GM12878 (cell line): ENCODE measurements around the gene IRS2. TPM values are rescaled to one million over a fixed set of nuclear protein-coding genes. Genes with fewer than 3 reads are reported as not detected.

Experiments
- ATAC-seq: fragments of 200-7000 bp; cut with Tn5 transposase; 3 replicates; pipeline ENCODE4 v1.9.1; 2020; ENCODE audit warnings: mild to moderate bottlenecking, moderate library complexity
- BruUV-seq: library from RNA; stranded (reverse); fragments of 400-500 nt; replicated peaks from 2 replicates; lab custom pipeline; 2021; lab: Mats Ljungman, UMichigan
- CTCF ChIA-PET: fragments of 300-600 bp; sonication (Branson Sonifier 250); formaldehyde crosslinking; extraction: SDS; loops from one replicate; lab custom pipeline; 2021; ENCODE audit warnings: inconsistent platforms; lab: Yijun Ruan, JAX
- POLR2A ChIA-PET: fragments of 350-600 bp; formaldehyde crosslinking; extraction: SDS; loops from one replicate; lab custom pipeline; 2021; ENCODE audit warnings: inconsistent platforms; lab: Charles Lee
- RAD21 ChIA-PET: fragments of 300-600 bp; sonication (Branson Sonifier 250); formaldehyde crosslinking; loops from one replicate; lab custom pipeline; 2023; ENCODE audit warnings: antibody characterized with exemption; ENCODE audit not compliant: unreplicated experiment; lab: Charles Lee
- SMC1A ChIA-PET: fragments of 300-600 bp; sonication (Branson Sonifier 250); formaldehyde crosslinking; loops from one replicate; lab custom pipeline; 2023; ENCODE audit not compliant: unreplicated experiment, uncharacterized antibody; lab: Charles Lee
- DNase-seq: peaks from one replicate; pipeline ENCODE4 v3.0.0-alpha.2; 2011; ENCODE audit warnings: low read depth, low spot score
- FAIRE-seq: peaks from 3 replicates; lab custom pipeline; 2011; peaks lifted over from hg19 to GRCh38; lab: Jason Lieb, UNC
- H2AFZ ChIP-seq: 2 replicates; pipeline ENCODE4 v1.6.0; 2011; ENCODE audit warnings: low read depth, low read length, control low read depth; ENCODE audit not compliant: control insufficient read depth
- H3K27ac ChIP-seq: 2 replicates; pipeline ENCODE4 v1.5.1; 2011; ENCODE audit warnings: control low read depth; ENCODE audit not compliant: control insufficient read depth, insufficient read depth
- H3K27me3 ChIP-seq, 2 experiments: replicated peaks in 1 of 2; 2 replicates each; pipeline versions ENCODE4 v1.6.0 to v1.6.1; 2011; ENCODE audit warnings: low read length in 1 of 2; ENCODE audit not compliant: control insufficient read depth in 2 of 2, insufficient read depth in 2 of 2
- H3K36me3 ChIP-seq, 2 experiments: 2 replicates each; pipeline ENCODE4 v1.5.1; 2011; ENCODE audit warnings: low read length in 1 of 2; ENCODE audit not compliant: control insufficient read depth in 2 of 2, insufficient read depth in 2 of 2
- H3K4me1 ChIP-seq: 2 replicates; pipeline ENCODE4 v1.6.1; 2011; ENCODE audit warnings: mild to moderate bottlenecking, low read length, moderate library complexity, mixed read lengths; ENCODE audit not compliant: control insufficient read depth, insufficient read depth
- H3K4me2 ChIP-seq: 2 replicates; pipeline ENCODE4 v1.6.0; 2011; ENCODE audit warnings: control low read depth; ENCODE audit not compliant: control insufficient read depth, insufficient read depth
- H3K4me3 ChIP-seq: fragments of 200-600 bp; sonication (generic); 2 replicates; pipeline ENCODE4 v1.5.1; 2016
- H3K79me2 ChIP-seq: 2 replicates; pipeline ENCODE4 v1.6.0; 2011; ENCODE audit warnings: low read length; ENCODE audit not compliant: control insufficient read depth, insufficient read depth
- H3K9ac ChIP-seq: 2 replicates; pipeline ENCODE4 v1.8.0; 2011; ENCODE audit warnings: low read length, control low read depth, mixed read lengths; ENCODE audit not compliant: control insufficient read depth, insufficient read depth
- H3K9me3 ChIP-seq: replicated peaks from 3 replicates; pipeline ENCODE4 v1.5.1; 2011; ENCODE audit warnings: mild to moderate bottlenecking, low read length; ENCODE audit not compliant: control insufficient read depth, insufficient read depth
- H4K20me1 ChIP-seq: 2 replicates; pipeline ENCODE4 v1.6.0; 2011; ENCODE audit not compliant: control insufficient read depth, insufficient read depth
- CHD2 ChIP-seq: IDR thresholded peaks from 2 replicates; pipeline ENCODE4 v1.6.1; 2011; ENCODE audit warnings: low read depth, low read length, improper control_type of control experiment, borderline replicate concordance
- CUX1 ChIP-seq: IDR thresholded peaks from 2 replicates; pipeline ENCODE4 v1.6.1; 2012; ENCODE audit warnings: improper control_type of control experiment, low read depth, low read length; ENCODE audit not compliant: insufficient replicate concordance
- FOXK2 ChIP-seq: fragments of 450-650 bp; IDR thresholded peaks from 2 replicates; pipeline ENCODE4 v1.6.1; 2017; ENCODE audit warnings: mild to moderate bottlenecking, moderate library complexity
- GATAD2B ChIP-seq: fragments of 450-650 bp; conservative IDR thresholded peaks from 2 replicates; pipeline ENCODE4 v1.6.1; 2017; ENCODE audit warnings: low read depth, mild to moderate bottlenecking, moderate library complexity
- IKZF1 ChIP-seq: fragments of 450-650 bp; conservative IDR thresholded peaks from 2 replicates; pipeline ENCODE4 v1.6.1; 2017; ENCODE audit warnings: antibody characterized with exemption, mild to moderate bottlenecking
- IKZF2 ChIP-seq, 2 experiments: fragments of 450-650 bp; IDR thresholded peaks; 2 replicates each; pipeline ENCODE4 v1.6.1; 2017; ENCODE audit warnings: mild to moderate bottlenecking in 2 of 2, moderate library complexity in 2 of 2
- JUND ChIP-seq: IDR thresholded peaks from 2 replicates; pipeline ENCODE4 v1.6.1; 2012; ENCODE audit warnings: low read depth, mild to moderate bottlenecking, low read length, improper control_type of control experiment, moderate library complexity
- LARP7 ChIP-seq: fragments of 450-650 bp; IDR thresholded peaks from 2 replicates; pipeline ENCODE4 v1.6.1; 2017; ENCODE audit warnings: mild to moderate bottlenecking
- NR2C2 ChIP-seq: IDR thresholded peaks from 2 replicates; pipeline ENCODE4 v1.6.1; 2011; ENCODE audit warnings: borderline replicate concordance, low read depth; ENCODE audit not compliant: control insufficient read depth, insufficient read length
- PAX5 ChIP-seq: IDR thresholded peaks from 2 replicates; pipeline ENCODE4 v1.6.1; 2011; ENCODE audit warnings: low read depth, low read length, borderline replicate concordance
- SPI1 ChIP-seq: IDR thresholded peaks from 2 replicates; pipeline ENCODE4 v1.6.1; 2011; ENCODE audit warnings: low read depth, mild to moderate bottlenecking, low read length, moderate library complexity, borderline replicate concordance; ENCODE audit not compliant: insufficient read depth
- WGBS: methylation state at CpG from one replicate; pipeline ENCODE4 v1.1.6; 2016; ENCODE audit warnings: low lambda C conversion rate; ENCODE audit not compliant: insufficient replicate concordance, insufficient coverage; ENCODE audit errors: missing lambda C conversion rate; 5-methylcytosine and 5-hydroxymethylcytosine counted together
- in situ Hi-C: fragments of 300-500 bp; cut with MboI; formaldehyde crosslinking; loops from 9 replicates; pipeline ENCODE4 v1.14.3; 2018; ENCODE audit warnings: mixed read lengths
- intact Hi-C: fragments of 100-400 bp; cut with micrococcal nuclease; formaldehyde crosslinking; loops from one replicate; pipeline ENCODE4 v1.14.2; 2022; ENCODE audit not compliant: unreplicated experiment
- polyA plus RNA-seq, 11 experiments: library from polyadenylated mRNA; depleted of rRNA in 4 of 11; unstranded in 6 of 11; stranded (reverse) in 5 of 11; fragments of >200 nt; fragmentation: Nextera tagmentation in 4 of 11; fragmentation: Illumina TruSeq in 1 of 11; extraction: Ambion mirVana in 4 of 11; extraction: Trizol in 1 of 11; gene quantifications; 1 replicate in 1 of 11; 2 replicates in 10 of 11; pipeline versions ENCODE4 v1.2.1 to v1.2.3, GENCODE V29; 2011 to 2016; ENCODE audit warnings: inconsistent platforms in 2 of 11, missing spikeins in 2 of 11, low read depth in 1 of 11
- total RNA-seq, 4 experiments: library from RNA; depleted of rRNA in 3 of 4; stranded (reverse); fragments of >200 nt in 3 of 4; fragmentation: Illumina TruSeq in 1 of 4; extraction: Trizol in 1 of 4; gene quantifications; 2 replicates each; pipeline versions ENCODE4 v1.2.1 to v1.2.3, GENCODE V29; 2013 to 2021
- TF ChIP-seq, protein P1 (sequence below): IDR thresholded peaks from 2 replicates; pipeline ENCODE4 v1.6.1; 2012; ENCODE audit warnings: low read length, inconsistent platforms
- TF ChIP-seq, protein P2 (sequence below): fragments of 450-650 bp; IDR thresholded peaks from 2 replicates; pipeline ENCODE4 v1.6.1; 2017; ENCODE audit warnings: mild to moderate bottlenecking

The IRS2 gene
- total and polyA plus RNA-seq, 10 of the 15 experiments (the other 5 are each of a cell fraction or from before 2014, with no cell fraction given): 0.01 to 0.31 (median 0.07) TPM; not detected in 6

DNA sequence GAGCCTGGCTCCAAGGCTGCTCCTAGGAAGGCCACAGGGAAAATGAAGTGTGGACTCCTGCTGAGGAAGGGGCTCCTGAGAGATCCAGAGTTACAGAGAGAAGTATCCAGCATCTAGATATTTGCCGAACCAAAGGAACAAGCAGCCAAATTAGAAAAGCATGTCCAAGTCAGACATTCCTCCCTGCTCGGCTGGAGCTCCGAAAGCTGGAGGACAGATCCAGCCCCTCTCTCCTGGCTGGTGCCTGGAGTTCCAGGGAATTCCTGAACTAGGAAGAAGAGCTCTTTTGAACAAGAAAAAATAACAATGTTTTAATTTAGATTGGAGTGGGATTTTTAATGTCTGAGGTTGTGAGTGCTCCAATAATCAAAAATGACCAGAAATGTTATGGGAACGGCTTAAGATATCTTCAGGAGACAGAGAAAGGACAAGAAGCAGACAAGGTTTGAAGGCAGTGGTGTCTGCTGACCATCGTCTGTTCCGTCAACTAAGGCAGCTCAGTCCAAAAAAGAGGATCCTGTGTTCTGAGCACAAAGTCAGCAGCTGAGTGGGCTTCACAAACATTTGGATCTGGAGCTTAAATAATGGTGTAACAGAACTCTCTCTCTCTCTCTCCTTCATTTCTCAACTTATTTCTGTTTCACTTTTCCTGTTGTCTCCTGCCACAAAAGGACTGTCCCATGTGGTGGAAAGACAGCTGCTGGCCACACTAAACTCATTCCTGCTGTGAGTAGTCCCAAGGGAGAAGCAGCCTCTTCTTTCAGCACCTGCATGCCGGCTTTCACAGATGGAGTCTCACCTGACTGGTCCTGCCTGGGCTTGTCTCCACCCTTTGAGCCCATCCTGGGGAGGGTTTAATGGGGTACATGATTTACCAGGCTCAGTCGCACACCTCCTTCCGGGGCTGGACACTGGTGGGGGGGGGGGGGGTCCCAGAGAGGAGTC is 31.5 kb upstream of the IRS2 start:
- ATAC-seq (no peak), DNase-seq (no peak), FAIRE-seq (no peak)
- Histone ChIP-seq H3K27me3 (no peaks in the 10 kb centered on the region), H3K9me3 (no peaks in the 10 kb centered on the region), H3K36me3 (no peaks in the 10 kb centered on the region), H4K20me1 (no peaks in the 10 kb centered on the region), H2AFZ (no peak overlapping the region), H3K4me3 (no peak overlapping the region), H3K4me2 (no peak overlapping the region), H3K4me1 (no peaks in the 10 kb centered on the region), H3K27ac (no peak overlapping the region), H3K9ac (no peak overlapping the region), H3K79me2 (no peaks in the 10 kb centered on the region)
- BruUV-seq: no TSS peak
- POLR2A ChIA-PET: no interaction called here
- intact Hi-C loops (no loop called here), in situ Hi-C loops (no loop called here)
- CTCF ChIA-PET: interaction anchor here (1.0 kb wide), 1 partner anchor 70 kb away, joined by 4 read pairs; no protein-coding TSS in a partner anchor
- SMC1A ChIA-PET: no interaction called here
- 33% methylated on average over 9 of the region's 9 CpGs for WGBS
- RAD21 ChIA-PET: no interaction called here
- no peak for TF ChIP-seq JUND
- TF ChIP-seq CHD2: no peak
- TF ChIP-seq, protein P1, sequence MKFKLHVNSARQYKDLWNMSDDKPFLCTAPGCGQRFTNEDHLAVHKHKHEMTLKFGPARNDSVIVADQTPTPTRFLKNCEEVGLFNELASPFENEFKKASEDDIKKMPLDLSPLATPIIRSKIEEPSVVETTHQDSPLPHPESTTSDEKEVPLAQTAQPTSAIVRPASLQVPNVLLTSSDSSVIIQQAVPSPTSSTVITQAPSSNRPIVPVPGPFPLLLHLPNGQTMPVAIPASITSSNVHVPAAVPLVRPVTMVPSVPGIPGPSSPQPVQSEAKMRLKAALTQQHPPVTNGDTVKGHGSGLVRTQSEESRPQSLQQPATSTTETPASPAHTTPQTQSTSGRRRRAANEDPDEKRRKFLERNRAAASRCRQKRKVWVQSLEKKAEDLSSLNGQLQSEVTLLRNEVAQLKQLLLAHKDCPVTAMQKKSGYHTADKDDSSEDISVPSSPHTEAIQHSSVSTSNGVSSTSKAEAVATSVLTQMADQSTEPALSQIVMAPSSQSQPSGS: no peak
- TF ChIP-seq NR2C2: no peak
- TF ChIP-seq SPI1: no peak
- no peak for TF ChIP-seq FOXK2
- TF ChIP-seq, protein P2, sequence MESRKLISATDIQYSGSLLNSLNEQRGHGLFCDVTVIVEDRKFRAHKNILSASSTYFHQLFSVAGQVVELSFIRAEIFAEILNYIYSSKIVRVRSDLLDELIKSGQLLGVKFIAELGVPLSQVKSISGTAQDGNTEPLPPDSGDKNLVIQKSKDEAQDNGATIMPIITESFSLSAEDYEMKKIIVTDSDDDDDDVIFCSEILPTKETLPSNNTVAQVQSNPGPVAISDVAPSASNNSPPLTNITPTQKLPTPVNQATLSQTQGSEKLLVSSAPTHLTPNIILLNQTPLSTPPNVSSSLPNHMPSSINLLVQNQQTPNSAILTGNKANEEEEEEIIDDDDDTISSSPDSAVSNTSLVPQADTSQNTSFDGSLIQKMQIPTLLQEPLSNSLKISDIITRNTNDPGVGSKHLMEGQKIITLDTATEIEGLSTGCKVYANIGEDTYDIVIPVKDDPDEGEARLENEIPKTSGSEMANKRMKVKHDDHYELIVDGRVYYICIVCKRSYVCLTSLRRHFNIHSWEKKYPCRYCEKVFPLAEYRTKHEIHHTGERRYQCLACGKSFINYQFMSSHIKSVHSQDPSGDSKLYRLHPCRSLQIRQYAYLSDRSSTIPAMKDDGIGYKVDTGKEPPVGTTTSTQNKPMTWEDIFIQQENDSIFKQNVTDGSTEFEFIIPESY: no peak
- TF ChIP-seq CUX1: no peak
- no peak for TF ChIP-seq PAX5
- TF ChIP-seq LARP7: no peak
- no peak for TF ChIP-seq GATAD2B
- no peak for TF ChIP-seq IKZF1
- TF ChIP-seq IKZF2 (IDR thresholded peaks at IDR 0.05): no peak
